K562 (cell line): ENCODE results near the gene PDCD1LG2. TPM values are rescaled to one million over a fixed set of nuclear protein-coding genes. Genes with fewer than 3 reads are reported as not detected.

Experiments used
- ATAC-seq: fragments of 200-7000 bp; cut with Tn5 transposase; 3 replicates; pipeline ENCODE4 v1.9.1; 2020; ENCODE audit warnings: moderate library complexity
- BruUV-seq: library from RNA; stranded (reverse); fragments of 400-500 nt; replicated peaks from 2 replicates; lab custom pipeline; 2021; lab: Mats Ljungman, UMichigan
- CTCF ChIA-PET: fragments of 300-600 bp; formaldehyde crosslinking; extraction: SDS; loops from one replicate; lab custom pipeline; 2021; ENCODE audit warnings: low intra/inter-chr PET ratio; lab: Yijun Ruan, JAX
- POLR2A ChIA-PET: fragments of 300-600, 350-650 bp; sonication (Branson Sonifier 250); formaldehyde crosslinking; extraction: SDS; loops from one replicate; lab custom pipeline; 2021; ENCODE audit warnings: antibody characterized with exemption, inconsistent platforms; lab: Yijun Ruan, JAX
- DNase-seq, 4 experiments: peaks; one replicate each; pipeline versions ENCODE4 v3.0.0 to v3.0.0-alpha.2; 2011 to 2018; ENCODE audit warnings: low spot score in 3 of 4, mixed read lengths in 3 of 4; ENCODE audit errors: extremely low read depth in 1 of 4
- FAIRE-seq: peaks from 2 replicates; lab custom pipeline; 2011; peaks lifted over from hg19 to GRCh38; lab: Jason Lieb, UNC
- H2AFZ ChIP-seq: 2 replicates; pipeline ENCODE4 v1.6.0; 2011; ENCODE audit warnings: low read depth, low read length, control low read depth, inconsistent platforms
- H3K27ac ChIP-seq: fragments of 200-600 bp; 3 replicates; pipeline ENCODE4 v1.8.0; 2011; ENCODE audit warnings: low read depth, mild to moderate bottlenecking, control low read depth, inconsistent platforms, low read length, moderate library complexity, mixed read lengths; ENCODE audit errors: extremely low read depth
- H3K27me3 ChIP-seq, 2 experiments: fragments of 300-600 bp in 1 of 2; 2 replicates in 1 of 2; 3 replicates in 1 of 2; pipeline versions ENCODE4 v1.6.0 to v1.8.0; 2011; ENCODE audit warnings: inconsistent platforms in 2 of 2, low read length in 2 of 2, mild to moderate bottlenecking in 1 of 2, mixed read lengths in 1 of 2, moderate library complexity in 1 of 2; ENCODE audit not compliant: control insufficient read depth in 2 of 2, insufficient read depth in 2 of 2
- H3K36me3 ChIP-seq: fragments of 300-600 bp; 3 replicates; pipeline ENCODE4 v1.8.0; 2011; ENCODE audit warnings: mild to moderate bottlenecking, low read length, inconsistent platforms; ENCODE audit not compliant: control insufficient read depth, insufficient read depth
- H3K4me1 ChIP-seq, 2 experiments: fragments of 200-600 bp in 1 of 2; replicated peaks in 1 of 2; 2 replicates in 1 of 2; 3 replicates in 1 of 2; pipeline versions ENCODE4 v1.5.1 to v1.8.0; 2011; ENCODE audit warnings: inconsistent platforms in 2 of 2, low read length in 2 of 2, mild to moderate bottlenecking in 1 of 2, mixed read lengths in 1 of 2, moderate library complexity in 1 of 2; ENCODE audit not compliant: control insufficient read depth in 2 of 2, insufficient read depth in 2 of 2
- H3K4me2 ChIP-seq: 2 replicates; pipeline ENCODE4 v1.6.1; 2011; ENCODE audit warnings: low read length, control low read depth, inconsistent platforms, mixed read lengths; ENCODE audit not compliant: insufficient read depth
- H3K4me3 ChIP-seq: fragments of 200-600 bp; sonication (generic), shearing (Covaris generic); 2 replicates; pipeline ENCODE4 v1.5.1; 2016; ENCODE audit warnings: control low read depth, inconsistent platforms
- H3K79me2 ChIP-seq: fragments of 200-600 bp; 3 replicates; pipeline ENCODE4 v1.8.0; 2011; ENCODE audit warnings: low read length, inconsistent platforms; ENCODE audit not compliant: control insufficient read depth, insufficient read depth
- H3K9ac ChIP-seq, 2 experiments: 2 replicates each; pipeline versions ENCODE4 v1.6.0 to v1.6.1; 2011; ENCODE audit warnings: low read depth in 2 of 2, low read length in 2 of 2, control low read depth in 1 of 2, inconsistent platforms in 1 of 2, mild to moderate bottlenecking in 1 of 2, mixed read lengths in 1 of 2; ENCODE audit not compliant: insufficient read depth in 1 of 2
- H3K9me1 ChIP-seq: one replicate; pipeline ENCODE4 v1.6.0; 2011; ENCODE audit warnings: inconsistent platforms, mild to moderate bottlenecking, low read length, moderate library complexity; ENCODE audit not compliant: control insufficient read depth, insufficient read depth
- H3K9me3 ChIP-seq: replicated peaks from 2 replicates; pipeline ENCODE4 v1.5.1; 2011; ENCODE audit warnings: low read depth, low read length, inconsistent platforms; ENCODE audit not compliant: control insufficient read depth, insufficient read depth
- H4K20me1 ChIP-seq: replicated peaks from 2 replicates; pipeline ENCODE4 v1.6.1; 2011; ENCODE audit warnings: low read length, inconsistent platforms, mixed read lengths; ENCODE audit not compliant: control insufficient read depth, insufficient read depth
- FOXJ3 ChIP-seq: sonication (generic); formaldehyde crosslinking; IDR thresholded peaks from 2 replicates; pipeline ENCODE4 v1.4.0; 2020; ENCODE audit warnings: mild to moderate bottlenecking, missing genetic modification reagents
- GTF2E2 ChIP-seq: fragments of 200-800 bp; sonication (Bioruptor generic); IDR thresholded peaks from 2 replicates; pipeline ENCODE4 v1.6.1; 2016; ENCODE audit warnings: missing genetic modification characterization, missing compliant biosample characterization
- NCOA2 ChIP-seq, 2 experiments: fragments of 450-650 bp; IDR thresholded peaks; 2 replicates each; pipeline ENCODE4 v1.6.1; 2018; ENCODE audit warnings: mild to moderate bottlenecking in 2 of 2, moderate library complexity in 1 of 2; ENCODE audit not compliant: partially characterized antibody in 2 of 2
- POLR3A ChIP-seq: IDR thresholded peaks from 2 replicates; pipeline ENCODE4 v1.6.1; 2011; ENCODE audit warnings: borderline replicate concordance, mild to moderate bottlenecking, moderate library complexity; ENCODE audit not compliant: insufficient read length, insufficient read depth; ENCODE audit errors: extremely low read depth
- RFX5 ChIP-seq: IDR thresholded peaks from 2 replicates; pipeline ENCODE4 v1.6.1; 2011; ENCODE audit warnings: low read depth, mild to moderate bottlenecking, improper control_type of control experiment, low read length
- SMAD2 ChIP-seq: fragments of 150-350 bp; IDR thresholded peaks from 2 replicates; pipeline ENCODE4 v1.6.1; 2014; ENCODE audit warnings: low read depth, mild to moderate bottlenecking, low read length
- THRB ChIP-seq: fragments of 450-650 bp; formaldehyde crosslinking; conservative IDR thresholded peaks from 2 replicates; pipeline ENCODE4 v1.4.0; 2022; ENCODE audit warnings: mild to moderate bottlenecking, missing genetic modification characterization
- ZNF165 ChIP-seq: fragments of 250-450 bp; sonication (Bioruptor Pico); IDR thresholded peaks from 2 replicates; pipeline ENCODE4 v1.4.0; 2020; ENCODE audit warnings: borderline replicate concordance
- ZNF263 ChIP-seq: sonication (generic); formaldehyde crosslinking; IDR thresholded peaks from 2 replicates; pipeline ENCODE4 v1.8.0; 2022; ENCODE audit warnings: mild to moderate bottlenecking, missing genetic modification reagents, borderline replicate concordance
- ZNF639 ChIP-seq, 2 experiments: fragments of 200-800 bp in 1 of 2; sonication (Bioruptor generic) in 1 of 2; sonication (generic) in 1 of 2; formaldehyde crosslinking in 1 of 2; IDR thresholded peaks in 1 of 2; conservative IDR thresholded peaks in 1 of 2; 2 replicates each; pipeline versions ENCODE4 v1.5.0 to v1.6.1; 2016 to 2020; ENCODE audit warnings: missing compliant biosample characterization in 1 of 2, missing genetic modification characterization in 1 of 2, missing genetic modification reagents in 1 of 2
- WGBS: fragments of 100-300 bp; shearing (Covaris generic); methylation state at CpG from one replicate; pipeline ENCODE4 v1.1.6; 2016; ENCODE audit warnings: low coverage, mixed read lengths; ENCODE audit not compliant: insufficient coverage; ENCODE audit errors: missing lambda C conversion rate; 5-methylcytosine and 5-hydroxymethylcytosine counted together
- in situ Hi-C: fragments of 300-500 bp; cut with MboI; formaldehyde crosslinking; loops from 4 replicates; pipeline ENCODE4 v1.15.0; 2018; ENCODE audit warnings: inconsistent platforms, mixed read lengths
- intact Hi-C: fragments of 100-400 bp; cut with micrococcal nuclease; formaldehyde crosslinking; loops from 2 replicates; pipeline ENCODE4 v1.14.2; 2022
- polyA plus RNA-seq, 8 experiments: library from polyadenylated mRNA; depleted of rRNA in 4 of 8; stranded (reverse) in 5 of 8; unstranded in 3 of 8; fragments of >200 nt; fragmentation: Nextera tagmentation in 2 of 8; fragmentation: Illumina TruSeq in 1 of 8; extraction: Ambion mirVana in 2 of 8; extraction: Trizol in 1 of 8; gene quantifications; 2 replicates each; pipeline versions ENCODE4 v1.2.1 to v1.2.3, GENCODE V29; 2011 to 2014; ENCODE audit warnings: inconsistent platforms in 1 of 8, missing spikeins in 1 of 8
- total RNA-seq, 7 experiments: library from RNA; depleted of rRNA in 6 of 7; stranded (reverse); fragments of >200 nt in 6 of 7; fragmentation: Illumina TruSeq in 2 of 7; extraction: Trizol in 2 of 7; gene quantifications; 2 replicates each; pipeline versions ENCODE4 v1.2.1 to v1.2.3, GENCODE V29; 2011 to 2021; ENCODE audit warnings: low replicate concordance in 1 of 7

Gene PDCD1LG2
- total and polyA plus RNA-seq, 9 of the 15 experiments (the other 6 are each of a cell fraction or from before 2014, with no cell fraction given) = not detected

GRCh38 chr9:5466005-5466404 lies 44.3 kb upstream of the PDCD1LG2 start:
- Histone ChIP-seq H3K79me2 (no peaks in the 10 kb centered on the region), H4K20me1 (no peaks in the 10 kb centered on the region), H3K4me1 (no peaks in the 10 kb centered on the region), H3K27me3 (no peaks in the 10 kb centered on the region; a peak in 1 of 5 replicates), H3K9me3 (no peaks in the 10 kb centered on the region), H3K9me1 (no peaks in the 10 kb centered on the region), H3K27ac (no peak overlapping the region), H3K4me2 (no peak overlapping the region), H3K4me3 (no peak overlapping the region), H3K36me3 (no peaks in the 10 kb centered on the region), H3K9ac (no peak overlapping the region), H2AFZ (no peak overlapping the region)
- CTCF ChIA-PET = no interaction called here
- ATAC-seq (no peak), DNase-seq (no peak), FAIRE-seq (no peak)
- no peak for TF ChIP-seq ZNF639 (CRISPR knock-in tag; conservative IDR thresholded peaks at IDR 0.05 in 1 of 2, IDR thresholded peaks at IDR 0.05 in 1 of 2)
- intact Hi-C loops = no loop called here
- no TSS peak for BruUV-seq
- 0% methylated on average over 1 of the region's 1 CpG for WGBS
- in situ Hi-C loops = no loop called here
- POLR2A ChIA-PET = no interaction called here

GRCh38 chr9:5466766-5467165 lies 43.6 kb upstream of the PDCD1LG2 start:
- intact Hi-C loops = no loop called here
- H3K4me2 ChIP-seq = no peak overlapping the region
- WGBS = 0% methylated on average over 2 of the region's 2 CpGs
- no peak for ATAC-seq
- no peak overlapping the region for H3K4me3 ChIP-seq
- no peaks in the 10 kb centered on the region for H3K9me1 ChIP-seq
- TF ChIP-seq POLR3A (no peak), GTF2E2 (no peak), ZNF263 (CRISPR knock-in tag) (no peak), FOXJ3 (no peak), ZNF165 (CRISPR knock-in tag) (no peak), THRB (CRISPR knock-in tag) (no peak), NCOA2 (IDR thresholded peaks at IDR 0.05; ENCODE audit: partially characterized antibody in 2 of 2) (no peak), SMAD2 (no peak), RFX5 (no peak)
- TF ChIP-seq, all 486 proteins: peak for 0
- FAIRE-seq (no peak), DNase-seq (no peak)
- ChIA-PET POLR2A (interaction anchor here (0.5 kb wide), 1 partner anchor 775 kb away, joined by 3 read pairs; no protein-coding TSS in a partner anchor), CTCF (no interaction called here)
- Histone ChIP-seq H2AFZ (no peak overlapping the region), H3K27ac (no peak overlapping the region), H3K9me3 (no peaks in the 10 kb centered on the region), H3K36me3 (no peaks in the 10 kb centered on the region), H3K79me2 (no peaks in the 10 kb centered on the region), H4K20me1 (no peaks in the 10 kb centered on the region), H3K27me3 (no peaks in the 10 kb centered on the region; a peak in 1 of 5 replicates), H3K9ac (no peak overlapping the region), H3K4me1 (no peaks in the 10 kb centered on the region)
- in situ Hi-C loops = no loop called here
- no TSS peak for BruUV-seq
